ENCODE measurements around the gene EDEM1. TPM values are rescaled to one million over a fixed set of nuclear protein-coding genes. Genes with fewer than 3 reads are reported as not detected.

Gene EDEM1
- polyA plus RNA-seq, 1 experiment: 42.5 TPM

GRCh38 chr3:5213574-5213966 lies 26.1 kb downstream of the EDEM1 start:
- no peak for TF ChIP-seq CTCF (IDR thresholded peaks at IDR 0.05; ENCODE audit: low read depth, low read length)
- no peaks in the 10 kb centered on the region for H3K27me3 ChIP-seq (ENCODE audit: control insufficient read depth, insufficient read depth, low read length)
- no peak overlapping the region for H3K27ac ChIP-seq (ENCODE audit: low read depth, low read length)
- CTCF ChIA-PET: no interaction called here
- no peak for DNase-seq (ENCODE audit: low read depth, low spot score)
- no peak overlapping the region for H3K4me3 ChIP-seq (ENCODE audit: low read depth, low read length)
- no peaks in the 10 kb centered on the region for H3K9me3 ChIP-seq (ENCODE audit: control insufficient read depth, insufficient read depth, low read length)
- POLR2A ChIA-PET: no interaction called here

- no peaks in the 10 kb centered on the region for H3K9me3 ChIP-seq (ENCODE audit: control insufficient read depth, insufficient read depth, low read length)
- POLR2A ChIA-PET: no interaction called here
- no peak for TF ChIP-seq CTCF (IDR thresholded peaks at IDR 0.05; ENCODE audit: low read depth, low read length)
- CTCF ChIA-PET: no interaction called here
- no peak overlapping the region for H3K27ac ChIP-seq (ENCODE audit: low read depth, low read length)
- no peaks in the 10 kb centered on the region for H3K27me3 ChIP-seq (ENCODE audit: control insufficient read depth, insufficient read depth, low read length)
- DNase-seq (ENCODE audit: low read depth, low spot score): no peak
- no peak overlapping the region for H3K4me3 ChIP-seq (ENCODE audit: low read depth, low read length)
Measured at GRCh38 chr3:5214352-5214751, 26.8 kb downstream of the EDEM1 start.

- no peaks in the 10 kb centered on the region for H3K9me3 ChIP-seq (ENCODE audit: control insufficient read depth, insufficient read depth, low read length)
- DNase-seq (ENCODE audit: low read depth, low spot score): peak; percentile 42
- POLR2A ChIA-PET: interaction anchor here (0.6 to 0.7 kb wide), 2 partner anchors 29 to 85 kb away, joined by 3 to 4 read pairs; no protein-coding TSS in a partner anchor
- CTCF ChIA-PET: interaction anchor here (0.7 to 1.6 kb wide), 3 partner anchors 9 to 159 kb away, joined by 3 read pairs; no protein-coding TSS in a partner anchor
- H3K27ac ChIP-seq (ENCODE audit: low read depth, low read length): peak overlapping the region; percentile 4
- no peaks in the 10 kb centered on the region for H3K27me3 ChIP-seq (ENCODE audit: control insufficient read depth, insufficient read depth, low read length)
- TF ChIP-seq CTCF (IDR thresholded peaks at IDR 0.05; ENCODE audit: low read depth, low read length): no peak
- no peak overlapping the region for H3K4me3 ChIP-seq (ENCODE audit: low read depth, low read length)
Measured at GRCh38 chr3:5217824-5218595, 30.5 kb downstream of the EDEM1 start.

GRCh38 chr3:5218815-5219214 lies 31.3 kb downstream of the EDEM1 start:
- DNase-seq (ENCODE audit: low read depth, low spot score): no peak
- Histone ChIP-seq H3K9me3 (ENCODE audit: control insufficient read depth, insufficient read depth, low read length) (no peaks in the 10 kb centered on the region), H3K27ac (ENCODE audit: low read depth, low read length) (peak overlapping the region; percentile 4), H3K4me3 (ENCODE audit: low read depth, low read length) (no peak overlapping the region), H3K27me3 (ENCODE audit: control insufficient read depth, insufficient read depth, low read length) (no peaks in the 10 kb centered on the region)
- no peak for TF ChIP-seq CTCF (IDR thresholded peaks at IDR 0.05; ENCODE audit: low read depth, low read length)
- ChIA-PET CTCF (interaction anchor here (0.7 to 1.6 kb wide), 3 partner anchors 8 to 14 kb away, joined by 3 read pairs; no protein-coding TSS in a partner anchor), POLR2A (interaction anchor here (0.7 kb wide), 1 partner anchor 30 kb away, joined by 3 read pairs; no protein-coding TSS in a partner anchor)

- H3K9me3 ChIP-seq (ENCODE audit: control insufficient read depth, insufficient read depth, low read length): no peaks in the 10 kb centered on the region
- no peak overlapping the region for H3K27ac ChIP-seq (ENCODE audit: low read depth, low read length)
- no peak overlapping the region for H3K4me3 ChIP-seq (ENCODE audit: low read depth, low read length)
- CTCF ChIA-PET: interaction anchor here (1.3 to 1.6 kb wide), 2 partner anchors 8 to 13 kb away, joined by 3 read pairs; no protein-coding TSS in a partner anchor
- TF ChIP-seq CTCF (IDR thresholded peaks at IDR 0.05; ENCODE audit: low read depth, low read length): no peak
- H3K27me3 ChIP-seq (ENCODE audit: control insufficient read depth, insufficient read depth, low read length): no peaks in the 10 kb centered on the region
- POLR2A ChIA-PET: no interaction called here
- DNase-seq (ENCODE audit: low read depth, low spot score): no peak
Measured at GRCh38 chr3:5219216-5219615, 31.7 kb downstream of the EDEM1 start.

Data from AG04450 (cell line).